HG02870 (cell line): ENCODE results near the gene PGC.
A peak's percentile ranks its signal among the peaks of the same experiment; 100 is the strongest.

Experiments
- ATAC-seq: cut with Tn5 transposase; IDR thresholded peaks from one replicate; pipeline ENCODE4 v1.9.1; 2021; ENCODE audit warnings: mild to moderate bottlenecking, moderate library complexity; ENCODE audit not compliant: unreplicated experiment

PGC gene

GRCh38 chr6:41747256-41748101 is at the start of gene PGC:
Gene PGC, minus strand, starts transcription at chr6:41747397. Its CDS starts 63 bp downstream, at chr6:41747334.
- ATAC-seq = no peak

GRCh38 chr6:41796474-41796873 is 49.3 kb upstream of the PGC start:
- no peak for ATAC-seq

DNA sequence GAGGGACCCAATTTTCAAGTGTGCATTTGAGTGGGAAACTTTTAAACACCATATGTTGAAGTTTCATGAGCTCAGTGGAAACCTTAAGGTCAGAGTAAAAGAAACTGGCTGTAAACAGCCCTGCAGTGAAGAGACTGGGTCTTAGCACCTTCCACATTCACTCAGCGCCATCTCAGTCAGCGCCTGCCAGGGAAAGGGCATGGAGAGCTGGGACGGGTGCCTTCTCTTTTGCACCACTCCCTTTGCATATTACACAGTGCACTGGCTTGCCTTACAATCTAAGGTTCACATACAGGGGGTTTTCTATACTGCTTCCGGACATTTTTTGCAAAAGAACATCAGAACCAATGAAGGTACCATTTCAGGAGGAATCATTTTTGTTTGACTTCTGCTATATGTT is 44.8 kb upstream of the PGC start:
- no peak for ATAC-seq

GRCh38 chr6:41791305-41791704 is 44.1 kb upstream of the PGC start:
- no peak for ATAC-seq

- no peak for ATAC-seq
Observed at GRCh38 chr6:41790045-41790444, 42.8 kb upstream of the PGC start.

- no peak for ATAC-seq
Observed at GRCh38 chr6:41789390-41789724, 42.2 kb upstream of the PGC start.

DNA sequence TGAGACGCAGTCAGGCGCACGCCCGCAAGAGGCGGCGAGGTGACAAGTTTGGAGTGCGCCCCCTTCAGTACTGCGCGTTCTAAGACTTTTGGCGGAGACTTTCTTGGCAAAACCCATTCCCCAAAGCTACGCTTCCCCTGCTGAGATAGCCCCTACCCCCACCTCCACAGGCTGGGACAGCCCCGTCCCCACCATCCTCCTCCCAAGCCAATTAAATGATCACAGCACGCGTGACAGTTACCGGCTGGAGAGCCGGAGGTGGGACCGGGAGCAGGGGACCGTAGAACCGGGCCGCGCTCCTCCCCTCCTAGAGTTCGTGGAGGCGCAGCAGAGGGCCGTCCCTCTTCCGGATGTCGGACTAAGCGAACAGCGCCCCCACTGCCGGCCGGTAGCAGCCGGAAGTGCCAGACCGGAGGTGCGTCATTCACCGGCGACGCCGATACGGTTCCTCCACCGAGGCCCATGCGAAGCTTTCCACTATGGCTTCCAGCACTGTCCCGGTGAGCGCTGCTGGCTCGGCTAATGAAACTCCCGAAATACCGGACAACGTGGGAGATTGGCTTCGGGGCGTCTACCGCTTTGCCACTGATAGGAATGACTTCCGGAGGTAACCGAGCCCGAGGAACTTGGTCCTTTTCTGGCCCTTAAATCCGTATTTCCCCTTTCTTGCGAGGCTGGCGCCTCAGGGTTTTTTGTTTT is 40.2 kb upstream of the PGC start, which contains the start of gene TOMM6:
Gene TOMM6, plus strand, starts transcription at position 476 of the 699 bp plus-strand sequence. Its CDS starts 4 bp downstream, at position 480.
- peak; percentile 79 for ATAC-seq

DNA sequence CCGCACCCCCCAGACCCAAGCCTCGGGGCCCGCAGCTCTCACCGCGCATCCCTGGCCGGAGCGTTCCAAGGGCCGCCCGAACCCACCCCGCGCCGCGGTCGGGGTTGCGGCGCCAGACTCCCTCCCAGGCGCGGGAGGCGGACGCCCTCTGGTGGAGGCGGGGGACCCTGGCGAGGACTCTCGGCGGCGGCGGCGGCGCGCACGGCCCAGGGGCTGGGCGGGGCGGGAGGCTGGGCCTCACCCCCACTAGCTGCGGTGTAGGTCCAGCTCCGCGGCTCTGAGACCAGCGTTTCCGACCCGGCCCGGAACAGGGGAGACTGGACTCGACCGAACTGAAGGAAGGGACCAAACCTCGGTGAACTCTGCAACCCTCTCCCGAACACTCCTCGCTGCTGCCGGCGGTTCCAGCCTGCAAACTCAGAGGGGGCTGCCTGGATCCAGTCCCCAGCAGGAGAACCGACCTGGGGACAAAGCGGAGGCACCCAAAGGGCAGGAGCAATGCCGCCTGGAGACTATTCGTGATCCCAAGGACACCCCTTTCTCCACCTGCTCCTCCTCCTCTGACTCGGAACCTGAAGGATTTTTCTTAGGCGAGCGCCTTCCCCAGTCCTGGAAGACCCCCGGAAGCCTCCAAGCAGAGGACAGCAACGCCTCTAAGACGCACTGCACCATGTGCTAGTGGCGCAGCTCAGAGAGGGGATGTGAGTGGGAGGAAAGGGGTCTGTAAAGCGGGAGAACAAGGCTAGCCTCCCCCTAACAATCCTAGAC is 39.4 kb upstream of the PGC start:
- peak; percentile 57 for ATAC-seq

- no peak for ATAC-seq
Observed at GRCh38 chr6:41785689-41786450, 38.7 kb upstream of the PGC start.

DNA sequence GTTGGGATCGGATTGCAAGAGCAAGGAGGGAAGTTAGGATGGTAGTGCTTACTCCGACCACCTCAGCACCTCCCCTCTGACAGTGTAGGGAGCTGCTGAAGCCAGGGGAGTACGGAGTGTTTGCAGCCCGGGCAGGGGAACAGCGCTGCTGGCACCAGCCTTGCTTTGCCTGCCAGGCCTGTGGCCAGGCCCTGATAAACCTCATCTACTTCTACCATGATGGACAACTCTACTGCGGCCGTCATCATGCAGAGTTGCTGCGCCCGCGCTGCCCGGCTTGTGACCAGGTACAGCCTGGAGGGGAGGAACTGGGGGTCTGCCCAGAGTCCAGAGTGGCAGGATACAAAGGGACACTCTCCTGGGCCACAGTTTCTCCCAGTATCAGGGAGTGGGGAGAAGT is 38.1 kb upstream of the PGC start:
- no peak for ATAC-seq

DNA sequence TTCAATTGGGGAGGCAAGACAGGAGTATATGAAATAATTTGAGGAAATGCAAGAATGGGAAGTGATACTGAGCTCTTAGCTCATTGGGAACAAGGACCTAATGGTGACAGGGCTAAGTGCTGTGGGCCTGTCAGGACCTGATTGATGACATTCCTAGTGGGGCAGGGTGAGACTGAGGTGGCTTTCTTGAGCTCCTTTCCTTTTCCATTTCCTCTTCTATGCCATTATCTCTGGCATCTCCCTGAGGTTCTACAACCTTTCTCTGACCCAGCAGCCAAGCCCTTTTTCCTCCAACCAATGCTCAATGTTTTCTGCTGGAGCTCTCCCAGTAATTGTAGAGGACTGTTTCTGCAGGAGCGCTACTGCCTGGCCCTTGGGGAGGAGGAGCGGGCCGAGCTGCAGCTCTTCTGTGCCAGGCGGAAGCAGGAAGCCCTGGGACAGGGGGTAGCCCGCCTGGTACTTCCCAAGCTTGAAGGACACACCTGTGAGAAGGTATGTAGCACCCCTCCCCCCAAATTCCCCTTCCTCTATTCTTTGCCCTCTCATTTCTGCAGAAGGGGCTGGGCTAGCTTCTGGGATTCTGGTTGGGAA is 37.5 kb upstream of the PGC start:
- no peak for ATAC-seq

DNA sequence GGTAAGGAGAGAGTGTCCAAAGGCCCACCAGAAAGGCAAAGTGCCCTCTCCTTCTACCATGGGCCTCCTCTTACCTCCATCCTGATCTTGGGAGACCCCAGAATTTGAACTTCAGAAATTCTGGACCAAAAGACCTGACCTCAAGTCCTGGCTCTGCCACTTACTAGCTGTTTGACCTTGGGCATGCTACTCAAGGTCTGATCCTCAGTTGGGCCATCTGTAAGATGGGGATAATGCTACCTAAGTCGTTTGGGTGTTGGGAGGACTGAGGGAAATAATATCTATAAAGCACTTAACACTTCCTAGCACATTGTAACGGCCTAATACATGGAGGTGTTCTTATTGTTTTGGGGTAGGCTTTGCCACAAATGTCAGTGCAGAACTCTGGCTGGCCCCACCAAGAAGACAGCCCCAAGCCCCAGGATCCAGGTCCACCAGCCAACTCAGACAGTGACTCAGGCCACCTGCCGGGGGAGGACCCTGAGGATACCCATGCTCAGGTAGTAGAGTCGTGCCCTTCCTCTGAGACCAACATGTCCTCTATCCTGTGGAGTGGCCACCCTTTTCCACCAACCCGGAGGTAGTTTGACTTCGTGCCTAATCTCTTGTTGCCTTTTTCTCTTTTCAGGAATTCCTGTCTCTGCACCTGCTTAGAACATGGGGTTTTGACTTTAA is 36.0 kb upstream of the PGC start:
- ATAC-seq = no peak

DNA sequence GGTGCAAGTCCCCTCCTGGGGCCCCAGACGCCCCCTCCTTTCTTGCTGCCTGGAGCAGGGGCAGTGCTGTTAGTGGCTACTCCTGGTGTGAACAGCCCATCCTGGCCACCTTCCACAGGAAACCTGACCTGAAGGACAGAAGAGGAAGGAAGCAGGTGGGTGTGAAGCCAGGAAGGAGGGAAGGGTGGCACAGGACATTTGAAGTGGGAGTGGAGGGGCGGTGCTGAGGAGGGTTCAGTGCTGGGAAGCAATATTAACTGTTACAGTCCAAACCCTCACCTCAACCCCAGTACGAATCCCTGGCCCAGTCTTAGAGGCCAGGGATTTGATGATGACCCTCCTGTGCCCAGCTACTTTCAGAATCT is 34.2 kb upstream of the PGC start:
- no peak for ATAC-seq

GRCh38 chr6:41780551-41781365 is 33.6 kb upstream of the PGC start, which contains the start of gene PRICKLE4:
Gene PRICKLE4, plus strand, starts transcription at chr6:41780782. Its CDS starts 2,692 bp downstream, at chr6:41783474.
- ATAC-seq = no peak

- ATAC-seq = peak; percentile 89
Observed at GRCh38 chr6:41779788-41780550, 32.8 kb upstream of the PGC start, which contains the start of gene FRS3. Gene FRS3, minus strand, starts transcription at chr6:41779900. Its CDS starts 2,913 bp downstream, at chr6:41776987.

GRCh38 chr6:41779336-41779735 is 32.1 kb upstream of the PGC start:
- peak; percentile 6 for ATAC-seq

DNA sequence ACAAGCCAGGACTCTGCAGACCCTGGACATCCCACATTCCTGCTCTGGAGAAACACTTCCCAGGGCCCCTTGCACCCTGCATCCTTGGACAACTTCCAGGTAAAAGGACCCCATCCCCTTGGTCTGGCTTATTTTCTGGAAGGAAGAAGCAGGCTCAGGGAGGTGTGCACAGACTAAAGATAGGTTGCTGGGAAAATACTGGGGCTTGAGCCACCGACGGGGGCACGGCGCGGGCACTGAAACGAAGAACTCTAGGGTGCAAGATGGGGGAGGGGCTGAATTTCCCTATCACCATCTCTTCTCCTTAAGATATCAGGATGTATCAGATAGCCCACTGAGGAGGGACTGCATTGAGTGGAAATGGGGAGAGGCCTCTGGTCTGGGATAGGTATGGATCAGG is 31.7 kb upstream of the PGC start:
- no peak for ATAC-seq
